Testis (tissue), 2 donors: Measurements from ENCODE around the gene GALNT17.

ENCODE experiments used
- POLR2A ChIP-seq: fragments of 450-650 bp; IDR thresholded peaks from one replicate; pipeline ENCODE4 v1.6.1; 2017; ENCODE audit warnings: antibody characterized with exemption, mild to moderate bottlenecking, moderate library complexity
- TF ChIP-seq, protein P1 (sequence below), 3 experiments: fragments of 450-650 bp in 2 of 3; fragments of 200-600 bp in 1 of 3; sonication (generic) in 1 of 3; IDR thresholded peaks; one replicate each; pipeline ENCODE4 v1.5.1; 2016 to 2019; ENCODE audit warnings: antibody characterized with exemption in 3 of 3, mild to moderate bottlenecking in 2 of 3, moderate library complexity in 1 of 3

DNA sequence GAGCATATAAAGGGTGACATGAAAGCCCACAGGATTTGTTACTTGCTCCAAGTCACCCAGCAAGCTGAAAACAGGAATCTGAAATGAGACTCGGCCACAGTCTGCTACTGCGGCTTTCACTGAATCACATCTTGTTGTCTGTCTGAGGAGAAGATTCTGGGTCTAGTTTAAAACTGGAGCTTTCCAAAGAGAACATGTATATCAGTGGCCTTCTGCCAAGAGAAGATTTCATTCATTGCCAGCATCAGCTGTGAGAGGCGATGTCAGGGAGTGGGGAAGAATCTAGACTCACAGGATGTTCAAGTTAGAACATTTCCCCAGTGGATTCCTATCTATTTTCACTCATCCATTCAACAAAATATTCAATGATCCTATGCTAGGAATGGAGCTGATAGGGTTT, 122.8 kb downstream of the GALNT17 start:
- TF ChIP-seq, protein P1, sequence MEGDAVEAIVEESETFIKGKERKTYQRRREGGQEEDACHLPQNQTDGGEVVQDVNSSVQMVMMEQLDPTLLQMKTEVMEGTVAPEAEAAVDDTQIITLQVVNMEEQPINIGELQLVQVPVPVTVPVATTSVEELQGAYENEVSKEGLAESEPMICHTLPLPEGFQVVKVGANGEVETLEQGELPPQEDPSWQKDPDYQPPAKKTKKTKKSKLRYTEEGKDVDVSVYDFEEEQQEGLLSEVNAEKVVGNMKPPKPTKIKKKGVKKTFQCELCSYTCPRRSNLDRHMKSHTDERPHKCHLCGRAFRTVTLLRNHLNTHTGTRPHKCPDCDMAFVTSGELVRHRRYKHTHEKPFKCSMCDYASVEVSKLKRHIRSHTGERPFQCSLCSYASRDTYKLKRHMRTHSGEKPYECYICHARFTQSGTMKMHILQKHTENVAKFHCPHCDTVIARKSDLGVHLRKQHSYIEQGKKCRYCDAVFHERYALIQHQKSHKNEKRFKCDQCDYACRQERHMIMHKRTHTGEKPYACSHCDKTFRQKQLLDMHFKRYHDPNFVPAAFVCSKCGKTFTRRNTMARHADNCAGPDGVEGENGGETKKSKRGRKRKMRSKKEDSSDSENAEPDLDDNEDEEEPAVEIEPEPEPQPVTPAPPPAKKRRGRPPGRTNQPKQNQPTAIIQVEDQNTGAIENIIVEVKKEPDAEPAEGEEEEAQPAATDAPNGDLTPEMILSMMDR (IDR thresholded peaks at IDR 0.05): no peak
- no peak for TF ChIP-seq POLR2A
